Chondrocyte (in vitro differentiated cells): ENCODE results near the gene LEKR1. TPM values are rescaled to one million over a fixed set of nuclear protein-coding genes. Genes with fewer than 3 reads are reported as not detected.

ENCODE experiments used
- DNase-seq: peaks from one replicate; pipeline ENCODE4 v3.0.0; 2021; ENCODE audit warnings: mixed read lengths, low spot score
- H3K27ac Mint-ChIP-seq: one replicate; pipeline ENCODE4 v1.8.0; 2021; ENCODE audit warnings: mild to moderate bottlenecking, moderate library complexity, mixed read lengths; ENCODE audit not compliant: unreplicated experiment
- H3K27me3 Mint-ChIP-seq: 2 replicates; pipeline ENCODE4 v1.8.0; 2021; ENCODE audit warnings: low read depth, mixed read lengths
- H3K36me3 Mint-ChIP-seq: 2 replicates; pipeline ENCODE4 v1.8.0; 2021; ENCODE audit warnings: low read depth, mixed read lengths
- H3K4me1 Mint-ChIP-seq: 2 replicates; pipeline ENCODE4 v1.8.0; 2021; ENCODE audit warnings: low read depth, mild to moderate bottlenecking, mixed read lengths
- H3K4me3 Mint-ChIP-seq: one replicate; pipeline ENCODE4 v1.8.0; 2021; ENCODE audit warnings: mild to moderate bottlenecking, moderate library complexity, mixed read lengths; ENCODE audit not compliant: unreplicated experiment
- H3K9me3 Mint-ChIP-seq: 2 replicates; pipeline ENCODE4 v1.8.0; 2021; ENCODE audit warnings: low read depth, mixed read lengths
- CTCF ChIP-seq: fragments of 200-600 bp; sonication (generic); IDR thresholded peaks from 2 replicates; pipeline ENCODE4 v1.5.0; 2021; ENCODE audit warnings: antibody characterized with exemption, mild to moderate bottlenecking, moderate library complexity
- total RNA-seq: library from RNA; stranded (reverse); gene quantifications from 3 replicates; pipeline ENCODE4 v1.2.1, GENCODE V29; 2021

The LEKR1 gene
- total RNA-seq, 1 donor from 2014 or later, result 0.45 TPM

GRCh38 chr3:157067114-157067513, 241.0 kb downstream of the LEKR1 start:
- no peak overlapping the region for H3K27ac Mint-ChIP-seq
- TF ChIP-seq CTCF, result no peak
- no peaks in the 10 kb centered on the region for H3K36me3 Mint-ChIP-seq

GRCh38 chr3:157069406-157069805, 243.3 kb downstream of the LEKR1 start:
- Mint-ChIP-seq H3K36me3 (no peaks in the 10 kb centered on the region), H3K27ac (no peak overlapping the region), H3K9me3 (no peaks in the 10 kb centered on the region), H3K27me3 (no peaks in the 10 kb centered on the region), H3K4me3 (no peak overlapping the region), H3K4me1 (peaks cover 21% of the 10 kb centered on the region)
- no peak for TF ChIP-seq CTCF
- DNase-seq, result no peak

More at GRCh38 chr3:157067114-157067513, 241.0 kb downstream of the LEKR1 start:
- peaks cover 28% of the 10 kb centered on the region for H3K4me1 Mint-ChIP-seq
- no peak overlapping the region for H3K4me3 Mint-ChIP-seq
- no peaks in the 10 kb centered on the region for H3K27me3 Mint-ChIP-seq
- DNase-seq, result no peak
- no peaks in the 10 kb centered on the region for H3K9me3 Mint-ChIP-seq

- Mint-ChIP-seq H3K27me3 (no peaks in the 10 kb centered on the region), H3K9me3 (no peaks in the 10 kb centered on the region), H3K4me1 (peaks cover 19% of the 10 kb centered on the region), H3K4me3 (no peak overlapping the region), H3K36me3 (no peaks in the 10 kb centered on the region), H3K27ac (no peak overlapping the region)
- TF ChIP-seq CTCF, result no peak
- no peak for DNase-seq
These were observed 243.9 kb downstream of the LEKR1 start for GRCh38 chr3:157069846-157070677.

- H3K27me3 Mint-ChIP-seq, result no peaks in the 10 kb centered on the region
- TF ChIP-seq CTCF, result no peak
These were observed 244.5 kb downstream of the LEKR1 start for GRCh38 chr3:157070678-157070999.

GRCh38 chr3:157071744-157072525, 245.8 kb downstream of the LEKR1 start:
- H3K4me3 Mint-ChIP-seq, result no peak overlapping the region
- no peaks in the 10 kb centered on the region for H3K36me3 Mint-ChIP-seq
- H3K27me3 Mint-ChIP-seq, result no peaks in the 10 kb centered on the region
- no peak for DNase-seq
- no peak overlapping the region for H3K27ac Mint-ChIP-seq
- no peak for TF ChIP-seq CTCF
- no peaks in the 10 kb centered on the region for H3K9me3 Mint-ChIP-seq
- peaks cover 31% of the 10 kb centered on the region for H3K4me1 Mint-ChIP-seq

More at GRCh38 chr3:157070678-157070999, 244.5 kb downstream of the LEKR1 start:
- Mint-ChIP-seq H3K4me3 (no peak overlapping the region), H3K9me3 (no peaks in the 10 kb centered on the region), H3K27ac (no peak overlapping the region), H3K4me1 (peaks cover 21% of the 10 kb centered on the region), H3K36me3 (no peaks in the 10 kb centered on the region)
- DNase-seq, result no peak
